ENCODE results near the gene TSPAN18.

The TSPAN18 gene

GRCh38 chr11:44741976-44742375 is 15.2 kb downstream of the TSPAN18 start:
- no peak for DNase-seq (ENCODE audit: low read depth, low spot score)
- in situ Hi-C loops (cut with HindIII; ENCODE audit: low sequenced_read_pairs): no loop called here
- no peak for TF ChIP-seq CTCF (IDR thresholded peaks at IDR 0.05; ENCODE audit: low read depth, low read length)
- no peak overlapping the region for H3K4me3 ChIP-seq (ENCODE audit: low read depth, low read length)

- no peak for DNase-seq (ENCODE audit: low read depth, low spot score)
- in situ Hi-C loops (cut with HindIII; ENCODE audit: low sequenced_read_pairs): no loop called here
- no peak for TF ChIP-seq CTCF (IDR thresholded peaks at IDR 0.05; ENCODE audit: low read depth, low read length)
- no peak overlapping the region for H3K4me3 ChIP-seq (ENCODE audit: low read depth, low read length)
These were observed 15.9 kb downstream of the TSPAN18 start for GRCh38 chr11:44742508-44743246.

- no peak overlapping the region for H3K4me3 ChIP-seq (ENCODE audit: low read depth, low read length)
- no peak for TF ChIP-seq CTCF (IDR thresholded peaks at IDR 0.05; ENCODE audit: low read depth, low read length)
- in situ Hi-C loops (cut with HindIII; ENCODE audit: low sequenced_read_pairs): no loop called here
- DNase-seq (ENCODE audit: low read depth, low spot score): no peak
These were observed 16.6 kb downstream of the TSPAN18 start for GRCh38 chr11:44743326-44743725.

GRCh38 chr11:44743959-44744557 is 17.3 kb downstream of the TSPAN18 start:
- TF ChIP-seq CTCF (IDR thresholded peaks at IDR 0.05; ENCODE audit: low read depth, low read length): no peak
- no peak overlapping the region for H3K4me3 ChIP-seq (ENCODE audit: low read depth, low read length)
- in situ Hi-C loops (cut with HindIII; ENCODE audit: low sequenced_read_pairs): no loop called here
- no peak for DNase-seq (ENCODE audit: low read depth, low spot score)

GRCh38 chr11:44746894-44747293 is 20.1 kb downstream of the TSPAN18 start:
- no peak for TF ChIP-seq CTCF (IDR thresholded peaks at IDR 0.05; ENCODE audit: low read depth, low read length)
- no peak for DNase-seq (ENCODE audit: low read depth, low spot score)
- no peak overlapping the region for H3K4me3 ChIP-seq (ENCODE audit: low read depth, low read length)
- in situ Hi-C loops (cut with HindIII; ENCODE audit: low sequenced_read_pairs): no loop called here

- no peak overlapping the region for H3K4me3 ChIP-seq (ENCODE audit: low read depth, low read length)
- no peak for DNase-seq (ENCODE audit: low read depth, low spot score)
- no peak for TF ChIP-seq CTCF (IDR thresholded peaks at IDR 0.05; ENCODE audit: low read depth, low read length)
- in situ Hi-C loops (cut with HindIII; ENCODE audit: low sequenced_read_pairs): no loop called here
These were observed 20.6 kb downstream of the TSPAN18 start for GRCh38 chr11:44747316-44747715.
